Measurements from ENCODE around the gene SLC46A3. TPM values are rescaled to one million over a fixed set of nuclear protein-coding genes. Genes with fewer than 3 reads are reported as not detected.

The SLC46A3 gene
- total RNA-seq, 2 experiments from 2014 or later = 4.3 to 10.2 TPM

GRCh38 chr13:28680541-28680940, 38.2 kb downstream of the SLC46A3 start:
- BruUV-seq (replicated peaks) = no TSS peak
- POLR2A ChIA-PET = no interaction called here
- CTCF ChIA-PET (ENCODE audit: unreplicated experiment) = no interaction called here

GRCh38 chr13:28679628-28680027, 39.1 kb downstream of the SLC46A3 start:
- intact Hi-C loops (cut with micrococcal nuclease; ENCODE audit: unreplicated experiment) = loop anchor here (10.0 kb wide), 1 partner anchor 115 kb away; no protein-coding TSS in a partner anchor
- no peak overlapping the region for H3K27ac ChIP-seq (ENCODE audit: low read depth, low read length, poor library complexity, severe bottlenecking)
- no peak overlapping the region for H3K4me2 ChIP-seq (ENCODE audit: low read length)
- CTCF ChIA-PET (ENCODE audit: unreplicated experiment) = no interaction called here
- peaks cover 7% of the 10 kb centered on the region; the same call in 1 of the 2 replicates for H4K20me1 ChIP-seq (ENCODE audit: insufficient read depth, low read length)
- TF ChIP-seq EZH2phosphoT487 (IDR thresholded peaks at IDR 0.05; ENCODE audit: borderline replicate concordance, low read depth, low read length) (no peak), CTCF (conservative IDR thresholded peaks at IDR 0.05; ENCODE audit: low read length) (peak; percentile 68)
- no peak overlapping the region for H3K4me3 ChIP-seq (ENCODE audit: low read depth, low read length, poor library complexity, severe bottlenecking)
- no peaks in the 10 kb centered on the region for H3K9me2 ChIP-seq (ENCODE audit: insufficient read depth, low read length)
- H2AFZ ChIP-seq (ENCODE audit: low read length) = no peak overlapping the region
- BruUV-seq (replicated peaks) = no TSS peak
- POLR2A ChIA-PET = no interaction called here
- no peak for DNase-seq (ENCODE audit: low spot score)
- H3K36me3 ChIP-seq (ENCODE audit: insufficient read depth, low read length) = peaks cover 52% of the 10 kb centered on the region
- no peaks in the 10 kb centered on the region for H3K4me1 ChIP-seq (ENCODE audit: insufficient read depth, low read length, poor library complexity, severe bottlenecking)
- no peaks in the 10 kb centered on the region for H3K9me3 ChIP-seq (ENCODE audit: low read length)
- H3K79me2 ChIP-seq (ENCODE audit: insufficient read depth, low read depth, low read length) = no peaks in the 10 kb centered on the region

More at GRCh38 chr13:28680541-28680940, 38.2 kb downstream of the SLC46A3 start:
- no peak for TF ChIP-seq EZH2phosphoT487 (IDR thresholded peaks at IDR 0.05; ENCODE audit: borderline replicate concordance, low read depth, low read length)
- TF ChIP-seq CTCF (conservative IDR thresholded peaks at IDR 0.05; ENCODE audit: low read length) = no peak
- Histone ChIP-seq H3K4me1 (ENCODE audit: insufficient read depth, low read length, poor library complexity, severe bottlenecking) (no peaks in the 10 kb centered on the region), H2AFZ (ENCODE audit: low read length) (no peak overlapping the region), H3K27ac (ENCODE audit: low read depth, low read length, poor library complexity, severe bottlenecking) (no peak overlapping the region), H3K9me2 (ENCODE audit: insufficient read depth, low read length) (no peaks in the 10 kb centered on the region), H3K36me3 (ENCODE audit: insufficient read depth, low read length) (peaks cover 42% of the 10 kb centered on the region), H3K79me2 (ENCODE audit: insufficient read depth, low read depth, low read length) (no peaks in the 10 kb centered on the region), H3K9me3 (ENCODE audit: low read length) (no peaks in the 10 kb centered on the region), H3K4me3 (ENCODE audit: low read depth, low read length, poor library complexity, severe bottlenecking) (no peak overlapping the region), H3K4me2 (ENCODE audit: low read length) (no peak overlapping the region), H4K20me1 (ENCODE audit: insufficient read depth, low read length) (peaks cover 7% of the 10 kb centered on the region; the same call in 1 of the 2 replicates)
- intact Hi-C loops (cut with micrococcal nuclease; ENCODE audit: unreplicated experiment) = no loop called here
- DNase-seq (ENCODE audit: low spot score) = no peak

GRCh38 chr13:28678809-28679208, 40.0 kb downstream of the SLC46A3 start:
- ChIA-PET CTCF (ENCODE audit: unreplicated experiment) (no interaction called here), POLR2A (no interaction called here)
- Histone ChIP-seq H3K79me2 (ENCODE audit: insufficient read depth, low read depth, low read length) (no peaks in the 10 kb centered on the region), H3K36me3 (ENCODE audit: insufficient read depth, low read length) (peaks cover 60% of the 10 kb centered on the region), H4K20me1 (ENCODE audit: insufficient read depth, low read length) (peaks cover 7% of the 10 kb centered on the region; the same call in 1 of the 2 replicates), H3K9me3 (ENCODE audit: low read length) (no peaks in the 10 kb centered on the region), H3K4me1 (ENCODE audit: insufficient read depth, low read length, poor library complexity, severe bottlenecking) (no peaks in the 10 kb centered on the region), H3K27ac (ENCODE audit: low read depth, low read length, poor library complexity, severe bottlenecking) (no peak overlapping the region), H2AFZ (ENCODE audit: low read length) (no peak overlapping the region), H3K4me3 (ENCODE audit: low read depth, low read length, poor library complexity, severe bottlenecking) (no peak overlapping the region), H3K4me2 (ENCODE audit: low read length) (no peak overlapping the region), H3K9me2 (ENCODE audit: insufficient read depth, low read length) (no peaks in the 10 kb centered on the region)
- no TSS peak for BruUV-seq (replicated peaks)
- no peak for DNase-seq (ENCODE audit: low spot score)
- intact Hi-C loops (cut with micrococcal nuclease; ENCODE audit: unreplicated experiment) = loop anchor here (10.0 kb wide), 1 partner anchor 116 kb away; no protein-coding TSS in a partner anchor
- TF ChIP-seq CTCF (conservative IDR thresholded peaks at IDR 0.05; ENCODE audit: low read length) (0 out of 2 replicates have a peak, but pooled peaks have one; percentile 33), EZH2phosphoT487 (IDR thresholded peaks at IDR 0.05; ENCODE audit: borderline replicate concordance, low read depth, low read length) (no peak)
